Osteocyte (in vitro differentiated cells): ENCODE results near the gene SLC12A3. TPM values are rescaled to one million over a fixed set of nuclear protein-coding genes. Genes with fewer than 3 reads are reported as not detected.
A peak's percentile ranks its signal among the peaks of the same experiment; 100 is the strongest.

Experiments
- DNase-seq: peaks from one replicate; pipeline ENCODE4 v3.0.0; 2021; ENCODE audit warnings: mixed read lengths; ENCODE audit not compliant: unreplicated experiment; ENCODE audit errors: extremely low spot score
- H3K27ac Mint-ChIP-seq: one replicate; pipeline ENCODE4 v1.8.0; 2021; ENCODE audit warnings: mild to moderate bottlenecking, mixed read lengths; ENCODE audit not compliant: unreplicated experiment
- H3K27me3 Mint-ChIP-seq: one replicate; pipeline ENCODE4 v1.8.0; 2021; ENCODE audit warnings: mixed read lengths; ENCODE audit not compliant: unreplicated experiment
- H3K36me3 Mint-ChIP-seq: one replicate; pipeline ENCODE4 v1.8.0; 2021; ENCODE audit warnings: mixed read lengths; ENCODE audit not compliant: unreplicated experiment
- H3K4me1 Mint-ChIP-seq: one replicate; pipeline ENCODE4 v1.8.0; 2021; ENCODE audit warnings: mixed read lengths; ENCODE audit not compliant: unreplicated experiment
- H3K4me3 Mint-ChIP-seq: one replicate; pipeline ENCODE4 v1.8.0; 2021; ENCODE audit warnings: mild to moderate bottlenecking, moderate library complexity, mixed read lengths; ENCODE audit not compliant: unreplicated experiment
- H3K9me3 Mint-ChIP-seq: one replicate; pipeline ENCODE4 v1.8.0; 2021; ENCODE audit warnings: mixed read lengths; ENCODE audit not compliant: unreplicated experiment
- CTCF ChIP-seq: fragments of 200-600 bp; sonication (generic); IDR thresholded peaks from 2 replicates; pipeline ENCODE4 v1.5.0; 2021; ENCODE audit warnings: antibody characterized with exemption, mild to moderate bottlenecking, moderate library complexity
- long read RNA-seq: library from polyadenylated mRNA; unstranded; transcript quantifications from one replicate; pipeline ENCODE4 v2.0.0, GENCODE V29; 2021
- total RNA-seq: library from RNA; stranded (reverse); gene quantifications from 2 replicates; pipeline ENCODE4 v1.2.1, GENCODE V29; 2021

SLC12A3 gene
- total RNA-seq, result not detected in 2 replicates
- long read RNA-seq, result 0 reads

GRCh38 chr16:56864960-56865359 is at the start of gene SLC12A3:
TSS of gene SLC12A3 (plus strand) at chr16:56865207. CDS start at chr16:56865236, 29 bp downstream.
- Mint-ChIP-seq H3K27me3 (no peaks in the 10 kb centered on the region), H3K36me3 (no peaks in the 10 kb centered on the region), H3K4me1 (peaks cover 33% of the 10 kb centered on the region), H3K27ac (no peak within 1 kb of the TSS), H3K9me3 (no peaks in the 10 kb centered on the region), H3K4me3 (no peak within 1 kb of the TSS)
- DNase-seq, result no peak
- TF ChIP-seq CTCF, result no peak

DNA sequence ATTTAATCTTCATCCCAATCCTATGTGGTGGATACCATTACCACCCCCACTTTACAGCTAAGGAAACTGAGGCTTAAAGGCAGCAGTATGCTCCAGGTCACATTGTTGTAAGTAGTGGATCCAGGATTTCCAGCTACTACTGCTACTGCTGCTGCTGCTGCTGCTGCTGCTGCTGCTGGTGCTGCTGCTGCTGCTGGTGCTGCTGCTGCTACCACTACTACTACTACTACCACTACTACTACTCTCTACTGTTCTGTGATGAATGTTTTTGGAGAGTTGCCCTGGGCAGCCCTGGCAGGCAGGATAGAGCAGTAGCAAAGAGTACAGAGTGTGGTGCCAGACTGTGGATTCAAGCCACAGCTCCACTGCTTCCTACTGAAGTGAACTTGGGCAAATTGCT is 49.3 kb upstream of the SLC12A3 start:
- no peak for DNase-seq
- Mint-ChIP-seq H3K4me3 (no peak overlapping the region), H3K27me3 (no peaks in the 10 kb centered on the region), H3K27ac (peak overlapping the region; percentile 92), H3K4me1 (peaks cover 54% of the 10 kb centered on the region), H3K9me3 (no peaks in the 10 kb centered on the region), H3K36me3 (peaks cover 11% of the 10 kb centered on the region)
- no peak for TF ChIP-seq CTCF

DNA sequence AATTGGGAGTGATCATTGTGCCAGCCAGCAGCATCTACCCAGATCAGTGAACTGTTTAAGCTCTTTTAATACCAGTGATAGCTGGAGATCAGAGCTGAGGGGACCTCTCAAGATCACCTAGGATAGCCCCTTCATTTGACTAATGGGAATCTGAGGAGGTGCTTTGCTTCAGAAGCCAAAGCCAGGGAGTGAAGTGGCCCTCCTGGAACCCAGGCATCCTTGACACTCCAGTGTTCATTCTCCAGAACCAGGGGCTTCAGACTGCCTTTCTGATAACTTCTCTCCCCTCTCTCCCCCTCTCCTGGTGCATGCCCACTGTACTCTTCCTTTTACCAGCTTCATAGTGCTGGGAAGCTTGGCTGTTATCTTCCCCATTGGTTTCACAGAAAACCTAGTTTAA is 48.0 kb upstream of the SLC12A3 start:
- H3K4me1 Mint-ChIP-seq, result peaks cover 42% of the 10 kb centered on the region
- DNase-seq, result no peak
- TF ChIP-seq CTCF, result no peak
- H3K27me3 Mint-ChIP-seq, result no peaks in the 10 kb centered on the region
- H3K27ac Mint-ChIP-seq, result no peak overlapping the region
- H3K36me3 Mint-ChIP-seq, result peaks cover 18% of the 10 kb centered on the region
- H3K9me3 Mint-ChIP-seq, result no peaks in the 10 kb centered on the region
- H3K4me3 Mint-ChIP-seq, result no peak overlapping the region

- H3K27ac Mint-ChIP-seq, result no peak overlapping the region
- no peak overlapping the region for H3K4me3 Mint-ChIP-seq
- no peaks in the 10 kb centered on the region for H3K27me3 Mint-ChIP-seq
- H3K4me1 Mint-ChIP-seq, result peaks cover 33% of the 10 kb centered on the region
- peaks cover 18% of the 10 kb centered on the region for H3K36me3 Mint-ChIP-seq
- no peak for DNase-seq
- no peak for TF ChIP-seq CTCF
- H3K9me3 Mint-ChIP-seq, result no peaks in the 10 kb centered on the region
Observed at GRCh38 chr16:56817938-56818337, 47.1 kb upstream of the SLC12A3 start.

DNA sequence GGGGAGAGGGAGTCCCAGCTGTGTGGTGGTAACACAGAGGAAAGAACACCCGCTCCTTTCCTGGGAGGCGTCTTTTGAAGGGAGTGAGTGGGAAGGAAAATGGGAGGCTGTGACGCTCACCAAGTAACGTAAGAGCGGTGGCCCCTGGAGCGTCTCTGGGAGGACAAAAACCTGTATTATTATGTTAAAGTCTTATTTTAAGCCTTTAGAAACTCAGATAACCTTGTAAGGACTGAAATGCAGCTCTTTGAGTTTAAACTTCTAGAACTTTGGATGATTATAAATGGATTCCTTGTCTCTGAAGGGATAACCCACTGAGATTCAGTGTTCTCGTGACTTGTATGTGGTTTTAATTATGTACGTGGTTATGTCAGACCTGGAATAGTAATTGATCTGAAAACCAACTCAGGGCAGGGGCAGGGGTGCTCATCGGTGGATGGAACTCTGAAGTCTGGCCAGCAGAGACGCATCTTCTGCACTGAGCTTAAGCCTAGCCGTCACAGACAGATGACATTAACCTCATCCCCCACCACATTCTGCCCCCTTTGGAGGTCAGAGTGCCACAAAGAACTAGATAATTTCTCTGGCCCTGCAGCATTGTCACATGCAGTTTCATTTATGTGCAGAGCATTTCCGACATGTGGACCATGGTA is 41.8 kb upstream of the SLC12A3 start:
- no peak for DNase-seq
- no peaks in the 10 kb centered on the region for H3K9me3 Mint-ChIP-seq
- H3K4me1 Mint-ChIP-seq, result peaks cover 23% of the 10 kb centered on the region
- H3K36me3 Mint-ChIP-seq, result peaks cover 31% of the 10 kb centered on the region
- no peaks in the 10 kb centered on the region for H3K27me3 Mint-ChIP-seq
- no peak overlapping the region for H3K4me3 Mint-ChIP-seq
- peak overlapping the region; percentile 18 for H3K27ac Mint-ChIP-seq
- TF ChIP-seq CTCF, result no peak
